Endothelial cell of umbilical vein (primary cell): ENCODE measurements around the gene SRRM4. TPM values are rescaled to one million over a fixed set of nuclear protein-coding genes. Genes with fewer than 3 reads are reported as not detected.

ENCODE experiments used
- BruUV-seq: library from RNA; stranded (reverse); fragments of 400-500 nt; replicated peaks from 2 replicates; lab custom pipeline; 2021; lab: Mats Ljungman, UMichigan
- CTCF ChIA-PET: fragments of 300-600, 350-600 bp; sonication (Branson Sonifier 250); formaldehyde crosslinking; loops from one replicate; lab custom pipeline; 2021; ENCODE audit warnings: antibody characterized with exemption, inconsistent platforms; lab: Charles Lee
- POLR2A ChIA-PET: fragments of 300-600, 350-600 bp; sonication (Branson Sonifier 250); formaldehyde crosslinking; loops from one replicate; lab custom pipeline; 2021; ENCODE audit warnings: antibody characterized with exemption, inconsistent platforms; lab: Charles Lee
- DNase-seq: peaks from one replicate; pipeline ENCODE4 v3.0.0-alpha.2; 2011; ENCODE audit warnings: low read depth, low spot score
- FAIRE-seq: peaks from 2 replicates; lab custom pipeline; 2011; peaks lifted over from hg19 to GRCh38; lab: Jason Lieb, UNC
- H2AFZ ChIP-seq: 2 replicates; pipeline ENCODE4 v1.6.0; 2012; ENCODE audit warnings: low read depth, low read length, control low read depth, inconsistent platforms
- H3K27ac ChIP-seq: 2 replicates; pipeline ENCODE4 v1.5.1; 2011; ENCODE audit warnings: low read depth, mild to moderate bottlenecking, control low read depth, low read length, moderate library complexity; ENCODE audit not compliant: insufficient read depth
- H3K27me3 ChIP-seq, 2 experiments: 2 replicates each; pipeline versions ENCODE4 v1.6.0 to v1.6.1; 2011; ENCODE audit warnings: low read length in 2 of 2, mixed read lengths in 1 of 2; ENCODE audit not compliant: control insufficient read depth in 2 of 2, insufficient read depth in 2 of 2
- H3K36me3 ChIP-seq, 2 experiments: 2 replicates in 1 of 2; 3 replicates in 1 of 2; pipeline ENCODE4 v1.5.1; 2011; ENCODE audit warnings: low read length in 2 of 2, mild to moderate bottlenecking in 1 of 2, moderate library complexity in 1 of 2; ENCODE audit not compliant: control insufficient read depth in 2 of 2, insufficient read depth in 2 of 2; ENCODE audit errors: extremely low read depth in 1 of 2
- H3K4me1 ChIP-seq: 3 replicates; pipeline ENCODE4 v1.5.1; 2011; ENCODE audit warnings: mild to moderate bottlenecking, low read length; ENCODE audit not compliant: control insufficient read depth, insufficient read depth; ENCODE audit errors: extremely low read depth
- H3K4me2 ChIP-seq: 2 replicates; pipeline ENCODE4 v1.6.1; 2011; ENCODE audit warnings: low read length, control low read depth, mixed read lengths; ENCODE audit not compliant: insufficient read depth
- H3K4me3 ChIP-seq, 3 experiments: fragments of 200-600 bp in 1 of 3; sonication (generic), shearing (Covaris generic) in 1 of 3; replicated peaks in 1 of 3; 2 replicates each; pipeline ENCODE4 v1.5.1; 2011 to 2016; ENCODE audit warnings: control low read depth in 3 of 3, low read length in 3 of 3, mild to moderate bottlenecking in 2 of 3, inconsistent platforms in 1 of 3, low read depth in 1 of 3, moderate library complexity in 1 of 3; ENCODE audit not compliant: insufficient read depth in 1 of 3
- H3K79me2 ChIP-seq: 2 replicates; pipeline ENCODE4 v1.6.0; 2012; ENCODE audit warnings: low read length, inconsistent platforms; ENCODE audit not compliant: control insufficient read depth, insufficient read depth
- H3K9ac ChIP-seq: replicated peaks from 2 replicates; pipeline ENCODE3; 2011; ENCODE audit warnings: low read length, control low read depth; ENCODE audit not compliant: insufficient read depth; ENCODE audit errors: extremely low read depth
- H3K9me1 ChIP-seq: replicated peaks from 3 replicates; pipeline ENCODE4 v1.6.0; 2011; ENCODE audit warnings: mild to moderate bottlenecking, low read length; ENCODE audit not compliant: control insufficient read depth, insufficient read depth; ENCODE audit errors: extremely low read depth
- H3K9me3 ChIP-seq: replicated peaks from 2 replicates; pipeline ENCODE4 v1.5.1; 2012; ENCODE audit warnings: low read length, inconsistent platforms; ENCODE audit not compliant: control insufficient read depth, insufficient read depth
- H4K20me1 ChIP-seq: replicated peaks from 2 replicates; pipeline ENCODE3; 2011; ENCODE audit warnings: mild to moderate bottlenecking, low read length; ENCODE audit not compliant: control insufficient read depth, insufficient read depth; ENCODE audit errors: extremely low read depth
- EZH2 ChIP-seq: IDR thresholded peaks from 2 replicates; pipeline ENCODE4 v1.6.1; 2012; ENCODE audit warnings: borderline replicate concordance, low read depth, mild to moderate bottlenecking, moderate library complexity, low read length, inconsistent platforms; ENCODE audit not compliant: severe bottlenecking
- FOS ChIP-seq: IDR thresholded peaks from 2 replicates; pipeline ENCODE4 v1.6.1; 2011; ENCODE audit warnings: mild to moderate bottlenecking, low read length, moderate library complexity, borderline replicate concordance; ENCODE audit not compliant: insufficient read depth
- GATA2 ChIP-seq: IDR thresholded peaks from 2 replicates; pipeline ENCODE4 v1.7.0; 2011; ENCODE audit warnings: low read depth, mild to moderate bottlenecking, moderate library complexity, mixed read lengths, low read length; ENCODE audit not compliant: insufficient read length, insufficient read depth
- JUN ChIP-seq: IDR thresholded peaks from 2 replicates; pipeline ENCODE4 v1.6.1; 2011; ENCODE audit warnings: borderline replicate concordance, low read depth; ENCODE audit not compliant: insufficient read length, insufficient read depth
- MYC ChIP-seq: IDR thresholded peaks from one replicate; pipeline ENCODE4 v1.6.1; 2011; ENCODE audit warnings: mild to moderate bottlenecking, low read depth, low read length
- POLR2A ChIP-seq: IDR thresholded peaks from 2 replicates; pipeline ENCODE4 v1.6.1; 2012; ENCODE audit warnings: low read depth, mild to moderate bottlenecking, control low read depth, low read length
- POLR2AphosphoS5 ChIP-seq: IDR thresholded peaks from 2 replicates; pipeline ENCODE4 v1.6.1; 2012; ENCODE audit warnings: low read depth, mild to moderate bottlenecking, control low read depth, low read length, moderate library complexity; ENCODE audit not compliant: insufficient read depth
- dilution Hi-C: fragments of 300-500 bp; cut with MboI; formaldehyde crosslinking; loops from one replicate; pipeline ENCODE4 v1.15.0; 2019; ENCODE audit warnings: low sequenced_read_pairs; ENCODE audit not compliant: extremely low pct_ligation_motif_present
- intact Hi-C: fragments of 100-400 bp; cut with micrococcal nuclease; formaldehyde crosslinking; loops from one replicate; pipeline ENCODE4 v1.10.0; 2022
- polyA plus RNA-seq, 4 experiments: library from polyadenylated mRNA; depleted of rRNA in 3 of 4; stranded (reverse) in 3 of 4; unstranded in 1 of 4; fragments of >200 nt; gene quantifications; 2 replicates each; pipeline versions ENCODE4 v1.2.1 to v1.2.3, GENCODE V29; 2011 to 2012; ENCODE audit warnings: missing spikeins in 1 of 4
- total RNA-seq: library from RNA; stranded (reverse); gene quantifications from 2 replicates; pipeline ENCODE4 v1.2.3, GENCODE V29; 2021
- TF ChIP-seq, protein P1 (sequence below): IDR thresholded peaks from 2 replicates; pipeline ENCODE4 v1.6.1; 2011; ENCODE audit not compliant: insufficient read depth, insufficient read length
- TF ChIP-seq, protein P2 (sequence below), 2 donors: IDR thresholded peaks; 1 replicate in 1 of 2; 2 replicates in 1 of 2; pipeline ENCODE4 v1.5.1; 2011; ENCODE audit warnings: low read length in 2 of 2, mild to moderate bottlenecking in 2 of 2, moderate library complexity in 2 of 2, control low read depth in 1 of 2, inconsistent platforms in 1 of 2, low read depth in 1 of 2; ENCODE audit not compliant: insufficient read depth in 1 of 2; ENCODE audit errors: extremely low read depth in 1 of 2

Gene SRRM4
- total and polyA plus RNA-seq, 2 donors (not counting 3 experiments of a cell fraction or from before 2014, with no cell fraction given): not detected

DNA sequence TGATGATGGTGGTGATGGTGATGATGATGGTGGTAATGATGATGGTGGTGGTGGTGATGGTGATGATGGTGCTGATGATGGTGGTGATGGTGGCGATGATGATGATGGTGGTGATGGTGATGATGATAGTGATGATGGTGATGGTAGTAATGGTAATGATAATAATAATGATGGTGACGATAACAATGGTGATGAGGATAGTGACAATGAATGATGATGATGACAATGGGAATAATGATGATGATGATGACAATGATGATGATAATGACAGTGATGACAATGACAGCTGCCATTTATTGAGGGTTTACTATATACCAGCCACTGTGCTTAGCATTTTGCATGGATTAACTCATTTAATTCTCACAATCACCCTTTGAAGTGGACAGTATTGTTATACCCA, 94.6 kb downstream of the SRRM4 start:
- H3K27me3 ChIP-seq: no peaks in the 10 kb centered on the region
- H3K27ac ChIP-seq: no peak overlapping the region
- no peaks in the 10 kb centered on the region for H3K9me1 ChIP-seq
- ChIA-PET POLR2A (no interaction called here), CTCF (no interaction called here)
- H4K20me1 ChIP-seq: no peaks in the 10 kb centered on the region
- no TSS peak for BruUV-seq
- no peaks in the 10 kb centered on the region for H3K36me3 ChIP-seq
- TF ChIP-seq POLR2AphosphoS5 (no peak), GATA2 (no peak), JUN (no peak), MYC (no peak), EZH2 (no peak), FOS (no peak), POLR2A (no peak)
- TF ChIP-seq, protein P1, sequence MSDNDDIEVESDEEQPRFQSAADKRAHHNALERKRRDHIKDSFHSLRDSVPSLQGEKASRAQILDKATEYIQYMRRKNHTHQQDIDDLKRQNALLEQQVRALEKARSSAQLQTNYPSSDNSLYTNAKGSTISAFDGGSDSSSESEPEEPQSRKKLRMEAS: no peak
- TF ChIP-seq, protein P2, sequence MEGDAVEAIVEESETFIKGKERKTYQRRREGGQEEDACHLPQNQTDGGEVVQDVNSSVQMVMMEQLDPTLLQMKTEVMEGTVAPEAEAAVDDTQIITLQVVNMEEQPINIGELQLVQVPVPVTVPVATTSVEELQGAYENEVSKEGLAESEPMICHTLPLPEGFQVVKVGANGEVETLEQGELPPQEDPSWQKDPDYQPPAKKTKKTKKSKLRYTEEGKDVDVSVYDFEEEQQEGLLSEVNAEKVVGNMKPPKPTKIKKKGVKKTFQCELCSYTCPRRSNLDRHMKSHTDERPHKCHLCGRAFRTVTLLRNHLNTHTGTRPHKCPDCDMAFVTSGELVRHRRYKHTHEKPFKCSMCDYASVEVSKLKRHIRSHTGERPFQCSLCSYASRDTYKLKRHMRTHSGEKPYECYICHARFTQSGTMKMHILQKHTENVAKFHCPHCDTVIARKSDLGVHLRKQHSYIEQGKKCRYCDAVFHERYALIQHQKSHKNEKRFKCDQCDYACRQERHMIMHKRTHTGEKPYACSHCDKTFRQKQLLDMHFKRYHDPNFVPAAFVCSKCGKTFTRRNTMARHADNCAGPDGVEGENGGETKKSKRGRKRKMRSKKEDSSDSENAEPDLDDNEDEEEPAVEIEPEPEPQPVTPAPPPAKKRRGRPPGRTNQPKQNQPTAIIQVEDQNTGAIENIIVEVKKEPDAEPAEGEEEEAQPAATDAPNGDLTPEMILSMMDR (IDR thresholded peaks at IDR 0.05; ENCODE audit: extremely low read depth in 1 of 2, insufficient read depth in 1 of 2, low read depth in 1 of 2, low read length in 2 of 2): no peak
- H3K4me3 ChIP-seq: no peak overlapping the region
- peaks cover 3% of the 10 kb centered on the region for H3K9me3 ChIP-seq
- no peaks in the 10 kb centered on the region for H3K4me1 ChIP-seq
- no peak for FAIRE-seq
- DNase-seq: no peak
- intact Hi-C loops: no loop called here
- no peak overlapping the region for H3K4me2 ChIP-seq
- H3K9ac ChIP-seq: no peak overlapping the region
- H3K79me2 ChIP-seq: no peaks in the 10 kb centered on the region
- dilution Hi-C loops: no loop called here
- H2AFZ ChIP-seq: no peak overlapping the region
